ENCODE results near the gene SEMA3C.

DNA sequence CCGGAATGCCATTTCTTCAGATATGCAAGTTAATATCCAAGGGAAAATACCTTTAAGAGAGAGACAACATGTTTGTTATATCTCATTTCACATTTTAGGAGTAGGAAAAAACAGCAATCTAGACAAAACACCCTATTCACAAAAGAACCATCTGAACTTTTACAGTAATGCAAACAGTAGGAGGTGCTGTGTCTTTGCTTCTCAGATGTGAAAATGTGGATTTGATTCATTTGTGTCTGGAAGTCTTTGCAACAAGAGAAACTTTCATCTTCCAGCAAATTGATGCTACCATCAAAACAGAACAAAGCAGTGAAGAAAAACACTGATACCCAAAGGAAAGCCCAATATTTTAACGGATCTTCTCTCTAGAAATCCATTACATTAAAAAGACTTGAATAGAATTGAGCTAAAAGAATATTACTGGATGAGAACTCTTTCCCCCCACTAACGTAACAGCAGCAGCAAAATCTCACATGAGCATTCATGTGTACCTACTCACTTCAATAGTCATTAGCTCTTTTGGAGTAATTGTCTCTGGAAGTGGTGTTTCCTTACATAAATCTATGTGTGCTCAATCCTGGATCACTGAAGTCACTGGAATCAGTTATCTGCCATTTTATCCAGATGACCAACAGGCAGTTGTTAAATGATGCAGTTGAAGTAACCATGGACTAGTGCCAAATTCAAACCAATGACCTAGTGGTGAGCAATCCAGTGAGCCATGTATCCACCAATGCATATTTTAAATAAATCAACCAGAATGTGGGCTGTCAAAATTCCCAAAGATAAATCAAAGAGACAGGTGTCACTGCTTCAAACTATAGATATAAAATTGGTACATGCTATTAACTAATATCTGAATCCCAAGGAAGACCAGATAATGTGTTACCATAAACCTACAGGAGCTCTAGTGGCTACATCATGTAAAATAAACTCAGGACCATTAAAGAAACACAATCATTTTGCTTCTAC lies 1.8 kb downstream of the SEMA3C start:
- no peak for TF ChIP-seq EZH2 (IDR thresholded peaks at IDR 0.05; ENCODE audit: low read length, missing control alignments)
- peak; percentile 50 to 62 for TF ChIP-seq CTCF (conservative IDR thresholded peaks at IDR 0.05 in 1 of 2, IDR thresholded peaks at IDR 0.05 in 1 of 2; ENCODE audit: low read depth in 1 of 2, low read length in 2 of 2)
